Posterior vena cava (tissue), 2 donors: ENCODE data around the gene SLC12A7. TPM values are rescaled to one million over a fixed set of nuclear protein-coding genes. Genes with fewer than 3 reads are reported as not detected.
"Not testable (repeated sequence)": the region's sequence is repeated elsewhere in the genome, so short reads cannot be mapped to it uniquely, and the experiment has no call there.

Experiments used
- DNase-seq: peaks from one replicate; pipeline ENCODE4 v3.0.0-alpha.2; 2020; ENCODE audit warnings: low spot score
- intact Hi-C, 2 donors: fragments of 100-400 bp; cut with DNase I; formaldehyde crosslinking; loops; one replicate each; pipeline versions ENCODE4 v1.14.1 to v1.14.2; 2022 to 2023
- total RNA-seq, 2 donors: library from RNA; stranded (reverse); fragmentation: NEBNext Ultra II Directional; extraction: Animal tissue kit (Norgen Biotek cat#: 25700); gene quantifications; one replicate each; pipeline ENCODE4 v1.2.1, GENCODE V29; 2021
- donor health status: DM: yes; HTN: yes; CAD: no.
- donor health status: DM: yes; HTN: yes; CAD: no.

SLC12A7 gene
- total RNA-seq, 2 donors from 2014 or later = 23.8 to 34.6 TPM

- DNase-seq = no peak
- intact Hi-C loops = no loop called here
These were observed 38.4 kb downstream of the SLC12A7 start for GRCh38 chr5:1073239-1074102.

GRCh38 chr5:1069720-1070088, 42.2 kb downstream of the SLC12A7 start:
- no peak for DNase-seq
- intact Hi-C loops = no loop called here

- intact Hi-C loops = no loop called here
These were observed 42.8 kb downstream of the SLC12A7 start for GRCh38 chr5:1068895-1069719.

GRCh38 chr5:1068204-1068894, 43.5 kb downstream of the SLC12A7 start:
- no peak for DNase-seq

More at GRCh38 chr5:1068895-1069719, 42.8 kb downstream of the SLC12A7 start:
- DNase-seq = no peak

GRCh38 chr5:1067141-1068121, 44.4 kb downstream of the SLC12A7 start:
- intact Hi-C loops = no loop called here
- DNase-seq = no peak

More at GRCh38 chr5:1068204-1068894, 43.5 kb downstream of the SLC12A7 start:
- intact Hi-C loops = no loop called here

- intact Hi-C loops = no loop called here
- DNase-seq = no peak
These were observed 45.2 kb downstream of the SLC12A7 start for GRCh38 chr5:1066676-1067075.

GRCh38 chr5:1065891-1066650, 45.8 kb downstream of the SLC12A7 start:
- intact Hi-C loops = no loop called here
- DNase-seq = no peak

GRCh38 chr5:1065143-1065750, 46.6 kb downstream of the SLC12A7 start:
- intact Hi-C loops = no loop called here
- DNase-seq = no peak

- intact Hi-C loops = no loop called here
- no peak for DNase-seq
These were observed 47.3 kb downstream of the SLC12A7 start for GRCh38 chr5:1064383-1065142.

- DNase-seq = no peak
These were observed 48.0 kb downstream of the SLC12A7 start for GRCh38 chr5:1063661-1064382.

GRCh38 chr5:1062761-1063568, 48.9 kb downstream of the SLC12A7 start:
- intact Hi-C loops = no loop called here
- no peak for DNase-seq

More at GRCh38 chr5:1063661-1064382, 48.0 kb downstream of the SLC12A7 start:
- intact Hi-C loops = no loop called here

- intact Hi-C loops = no loop called here
- no peak for DNase-seq
These were observed 49.9 kb downstream of the SLC12A7 start for GRCh38 chr5:1061916-1062315.

GRCh38 chr5:1061292-1061691, 50.6 kb downstream of the SLC12A7 start:
- intact Hi-C loops, DNase-seq: not testable (repeated sequence)

GRCh38 chr5:1060535-1060981, 51.3 kb downstream of the SLC12A7 start:
- DNase-seq = no peak
- intact Hi-C loops = no loop called here

- DNase-seq = no peak
- intact Hi-C loops = no loop called here
These were observed 52.0 kb downstream of the SLC12A7 start for GRCh38 chr5:1059884-1060263.
